Activated CD4-positive, alpha-beta T cell treated with anti-CD3 and anti-CD28 coated beads, Interleukin-2, Interleukin-6, amounts not matched to agents 100 ng/mL and 50 ng/mL, durations not matched to agents 16 hours and 8 hours (primary cell): Measurements from ENCODE around the gene SETMAR.
"Not testable (repeated sequence)": the region's sequence is repeated elsewhere in the genome, so short reads cannot be mapped to it uniquely, and the experiment has no call there.

Experiments used
- DNase-seq: peaks from one replicate; pipeline ENCODE4 v3.0.0-alpha.2; 2020

SETMAR gene

DNA sequence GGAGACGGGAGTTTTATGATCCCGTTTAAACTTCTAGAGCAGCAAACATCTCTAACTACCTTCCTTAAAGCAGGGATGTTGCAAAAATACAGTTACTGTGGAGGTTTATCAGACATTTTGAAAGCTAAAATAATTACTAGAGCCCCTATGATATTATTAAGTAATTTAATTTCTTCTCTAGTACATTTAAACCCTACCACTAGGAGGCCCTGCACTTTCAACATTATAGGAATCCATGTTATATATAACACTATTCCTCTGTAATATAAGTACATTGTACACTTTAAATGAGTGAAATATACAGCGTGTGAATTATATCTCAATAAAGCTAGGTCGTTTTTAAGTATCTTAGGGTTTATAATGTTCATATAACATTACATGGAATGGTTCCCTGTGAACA lies 11.5 kb downstream of the SETMAR start:
- no peak for DNase-seq

DNA sequence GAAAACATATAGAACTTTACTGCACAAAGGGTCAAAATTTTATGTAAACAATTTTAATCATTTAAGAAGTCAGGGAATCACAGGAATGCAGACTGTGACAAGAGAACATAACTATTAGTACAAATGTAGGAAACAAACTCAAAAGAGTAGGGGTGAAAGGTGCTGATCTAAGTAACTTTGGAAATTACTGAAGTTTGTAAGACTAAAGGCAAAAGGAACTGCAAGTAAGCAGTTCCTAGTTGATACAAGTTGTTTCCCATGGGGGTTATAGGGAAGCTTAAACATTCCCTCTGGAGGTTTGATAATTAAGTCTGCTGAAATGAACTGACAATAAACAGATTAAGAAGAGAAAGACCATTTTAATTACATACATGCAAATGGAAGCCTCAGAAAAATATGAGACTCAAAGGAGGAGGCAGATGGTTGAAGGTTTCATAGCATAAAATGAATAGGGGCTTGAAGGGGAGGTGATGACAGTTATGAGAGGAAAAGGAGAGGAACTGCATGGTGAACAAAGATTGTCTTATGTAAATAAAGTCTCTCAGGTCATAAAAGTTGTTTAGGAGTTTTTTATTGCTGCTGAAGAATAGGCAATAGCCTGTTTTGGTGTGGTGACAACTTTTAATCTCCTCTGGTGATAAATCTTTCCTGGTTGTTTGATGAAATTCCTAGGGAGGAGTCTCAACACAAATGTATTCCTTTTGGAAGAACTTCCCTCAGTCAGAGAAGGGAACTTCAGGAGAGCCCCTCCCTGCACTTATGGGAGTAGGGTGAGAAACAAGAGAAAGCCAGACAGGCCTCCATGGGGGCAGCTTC lies 17.1 kb downstream of the SETMAR start:
- DNase-seq, result no peak

GRCh38 chr3:4321732-4322131 lies 18.6 kb downstream of the SETMAR start:
- DNase-seq, result no peak

- no peak for DNase-seq
Observed at GRCh38 chr3:4322635-4323034, 19.5 kb downstream of the SETMAR start.

DNA sequence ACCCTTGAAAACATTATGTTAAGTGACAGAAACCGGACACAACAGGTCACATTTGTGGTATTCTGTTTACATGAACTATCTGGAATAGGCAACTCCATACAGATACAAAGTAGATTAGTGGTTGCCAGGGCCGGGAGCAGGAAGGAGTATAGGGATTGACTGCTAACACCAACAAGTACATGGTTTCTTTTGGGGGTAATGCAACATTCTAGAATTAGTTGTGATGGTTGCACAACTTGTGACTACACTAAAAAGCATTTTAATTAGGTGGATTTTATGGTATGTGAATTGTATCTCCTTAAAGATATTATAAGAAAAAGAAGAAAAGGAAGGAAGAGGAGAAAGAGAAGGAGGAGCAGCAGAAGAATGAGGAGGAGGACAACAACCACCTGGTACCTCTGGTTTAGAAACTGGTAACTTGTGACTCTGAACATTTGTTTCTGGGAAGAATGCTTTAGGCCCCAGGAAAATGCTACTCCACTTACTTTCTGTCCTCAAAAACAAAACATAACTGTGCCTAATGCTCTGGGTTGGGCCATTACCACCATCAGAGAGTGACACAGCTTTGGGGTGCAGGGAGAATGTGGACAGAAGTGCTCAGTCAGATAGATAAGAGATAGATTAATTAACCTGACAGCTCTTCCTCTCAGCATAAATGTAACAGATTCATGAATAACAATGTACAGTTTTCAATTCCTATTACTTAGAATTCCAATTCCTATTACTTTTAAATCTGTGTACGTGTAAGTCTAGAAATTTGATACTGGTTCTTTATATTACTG lies 20.3 kb downstream of the SETMAR start:
- no peak for DNase-seq

DNA sequence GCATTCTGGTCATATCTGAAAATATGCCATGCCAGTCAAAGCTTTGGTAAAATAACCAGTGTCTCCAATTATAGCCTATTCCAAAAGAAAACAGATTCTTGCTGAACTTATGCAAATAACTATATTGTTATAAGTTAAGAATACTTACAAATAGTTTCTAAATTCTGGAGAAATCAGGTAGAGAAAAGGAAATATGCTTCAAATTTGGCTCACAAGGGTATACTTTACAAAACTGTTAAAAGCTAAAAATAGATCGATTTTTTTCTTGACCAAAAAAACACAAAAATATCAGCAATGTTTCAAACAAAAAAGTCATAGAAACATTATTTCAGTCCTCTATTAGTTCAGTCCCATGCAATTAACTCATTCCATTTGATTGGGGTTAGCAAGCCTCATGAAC lies 23.7 kb downstream of the SETMAR start:
- no peak for DNase-seq

GRCh38 chr3:4329806-4330205 lies 26.6 kb downstream of the SETMAR start:
- not testable (repeated sequence) for DNase-seq

- no peak for DNase-seq
Observed at GRCh38 chr3:4332111-4332510, 28.9 kb downstream of the SETMAR start.

DNA sequence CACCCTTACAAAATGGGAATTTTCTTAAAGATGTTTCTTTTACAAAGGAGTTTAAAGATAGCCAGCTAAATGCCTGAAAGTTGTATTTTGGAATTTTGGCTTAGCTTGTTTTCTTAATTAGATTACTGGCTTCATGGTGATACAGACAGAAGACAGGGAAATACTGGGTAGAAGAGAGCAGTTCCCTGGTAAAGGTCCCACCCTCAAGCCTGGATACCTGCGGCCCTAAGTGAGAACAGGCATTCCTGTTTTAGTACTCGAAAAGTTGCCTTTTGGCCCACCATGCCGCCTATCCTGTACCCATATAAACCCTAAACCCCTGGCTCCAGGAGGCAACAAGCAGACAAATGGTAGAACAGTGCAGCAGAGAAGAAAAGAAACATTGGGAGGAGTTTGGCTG lies 29.4 kb downstream of the SETMAR start:
- no peak for DNase-seq

- DNase-seq, result no peak
Observed at GRCh38 chr3:4332991-4333390, 29.8 kb downstream of the SETMAR start.

- no peak for DNase-seq
Observed at GRCh38 chr3:4334548-4334947, 31.4 kb downstream of the SETMAR start.

GRCh38 chr3:4335840-4336562 lies 32.8 kb downstream of the SETMAR start:
- no peak for DNase-seq

DNA sequence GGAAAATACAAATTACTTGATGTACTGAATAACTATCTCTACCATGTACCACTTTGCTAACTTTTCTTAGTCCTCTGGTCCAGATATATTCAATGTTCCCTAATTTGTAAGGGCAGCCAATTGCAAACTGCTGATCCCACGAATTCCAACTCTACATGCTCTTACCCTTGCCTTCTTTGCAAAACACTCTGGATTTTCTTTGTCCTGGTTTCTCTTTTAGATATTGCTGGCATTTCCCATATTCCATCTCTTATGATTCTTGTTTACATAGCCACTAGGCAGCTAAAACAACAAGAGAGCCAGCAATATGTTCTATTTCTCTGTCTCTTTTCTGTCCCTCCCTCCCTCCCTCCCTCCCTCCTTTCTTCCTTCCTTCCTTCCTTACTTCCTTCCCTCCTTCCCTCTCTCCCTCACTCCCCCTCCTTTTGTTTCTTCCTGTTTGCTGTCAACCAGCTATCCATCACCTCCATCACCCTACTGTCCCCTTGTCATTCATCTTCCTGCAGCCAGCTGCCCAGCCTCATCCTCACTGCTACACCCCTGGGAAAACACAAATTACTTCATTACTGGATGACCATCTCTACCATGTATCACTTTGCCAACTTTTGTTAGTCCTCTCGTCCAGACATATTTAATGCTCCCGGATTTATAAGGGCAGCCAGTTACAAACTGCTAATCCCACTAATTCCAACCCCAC lies 33.8 kb downstream of the SETMAR start:
- no peak for DNase-seq

- DNase-seq, result no peak
Observed at GRCh38 chr3:4338751-4339150, 35.6 kb downstream of the SETMAR start.

DNA sequence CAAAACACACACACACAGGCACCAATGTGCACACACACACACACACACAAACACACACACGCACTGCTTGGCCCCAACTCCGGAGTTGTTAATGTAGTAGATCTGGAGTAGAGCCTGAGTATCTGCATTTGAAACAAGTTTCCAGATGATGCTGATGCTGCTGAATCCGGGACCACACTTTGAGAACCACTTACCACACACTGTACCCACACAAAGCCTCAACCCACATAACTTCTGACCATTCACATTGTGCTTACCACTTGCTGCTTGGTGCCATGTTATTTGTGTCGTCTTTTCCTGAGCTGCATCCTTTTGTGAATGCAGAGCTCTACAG lies 36.9 kb downstream of the SETMAR start:
- DNase-seq, result no peak

- peak; percentile 12 for DNase-seq
Observed at GRCh38 chr3:4340411-4341335, 37.5 kb downstream of the SETMAR start.

DNA sequence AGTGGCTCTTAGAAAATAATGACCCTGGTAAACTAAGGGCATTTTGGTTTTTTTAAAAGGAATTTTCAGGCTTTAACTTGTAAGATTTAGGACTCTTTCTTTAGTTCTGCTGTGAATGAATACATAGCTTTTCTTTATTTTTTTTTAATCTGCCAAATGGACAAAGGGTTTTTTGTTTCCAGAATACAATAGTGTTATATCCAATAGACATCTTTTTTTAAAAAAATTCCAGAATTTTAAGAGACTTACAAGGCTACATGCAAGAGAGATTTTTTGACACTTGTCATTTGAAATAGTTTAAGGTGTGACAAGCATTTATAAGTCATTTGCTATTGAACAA lies 38.1 kb downstream of the SETMAR start:
- no peak for DNase-seq

DNA sequence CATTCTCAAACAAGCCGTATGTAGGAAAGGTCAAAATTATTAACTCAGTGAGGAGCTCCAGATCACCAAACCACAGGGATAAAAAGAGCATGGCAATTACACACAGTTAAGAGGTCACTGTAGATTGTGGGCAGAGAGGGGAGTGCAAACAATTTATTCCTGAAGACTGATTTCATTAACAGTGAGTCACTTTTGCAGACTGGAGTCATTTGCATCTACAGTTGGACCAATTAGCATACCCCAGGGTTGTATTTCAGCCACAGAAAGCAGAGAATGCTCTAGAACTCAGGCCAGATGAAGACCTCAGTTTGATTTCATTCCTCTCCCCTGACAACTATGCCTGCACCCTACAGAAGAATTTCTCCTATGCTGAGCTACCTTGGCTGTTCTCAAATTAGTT lies 40.1 kb downstream of the SETMAR start:
- DNase-seq, result no peak

DNA sequence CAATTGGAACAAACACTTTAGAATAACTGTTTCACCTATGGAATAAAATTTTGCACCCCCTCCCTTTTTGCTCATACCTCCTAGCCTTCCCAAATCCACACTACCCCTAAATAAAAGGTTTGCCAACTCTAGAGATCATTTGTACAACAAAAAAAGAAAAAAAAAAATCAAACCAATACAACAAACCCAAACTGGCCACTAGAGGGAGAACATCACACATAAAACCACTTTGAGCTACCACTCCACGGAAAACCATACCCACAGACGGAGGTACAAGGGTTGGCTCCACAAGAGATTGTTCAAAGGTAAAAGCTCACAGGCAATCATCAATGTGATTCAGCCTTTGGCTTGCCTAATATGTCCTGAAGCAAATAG lies 47.6 kb downstream of the SETMAR start:
- DNase-seq, result peak; percentile 72

GRCh38 chr3:4351164-4351855 lies 48.1 kb downstream of the SETMAR start:
- DNase-seq, result peak; percentile 43

DNA sequence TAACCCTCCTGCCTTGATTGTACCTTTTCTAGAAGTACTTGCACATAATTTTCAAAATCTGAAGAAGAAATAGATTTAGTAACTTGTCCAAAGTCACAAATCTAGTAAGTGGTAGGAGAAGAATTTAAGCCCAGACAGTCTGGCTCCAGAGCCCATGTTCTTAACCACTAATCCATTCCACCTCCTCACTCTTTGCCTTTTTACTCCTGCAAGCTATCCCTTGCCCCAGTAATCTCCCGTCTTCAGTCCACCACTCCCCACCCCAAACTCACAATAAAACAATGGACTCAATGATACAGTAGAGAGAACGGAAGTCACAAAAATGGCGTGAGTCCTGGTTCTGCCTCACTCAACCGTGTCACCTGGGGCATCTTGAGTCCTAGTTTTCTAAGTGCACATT lies 48.7 kb downstream of the SETMAR start:
- DNase-seq, result no peak
